Liver (tissue), 9 donors: Measurements from ENCODE around the gene TSPAN31. TPM values are rescaled to one million over a fixed set of nuclear protein-coding genes. Genes with fewer than 3 reads are reported as not detected.

Experiments
- DNase-seq: peaks from one replicate; pipeline ENCODE4 v3.0.0-alpha.2; 2017; ENCODE audit warnings: low spot score
- H3K27ac ChIP-seq, 2 donors: one replicate each; pipeline ENCODE4 v1.7.0; 2013; ENCODE audit warnings: inconsistent platforms in 2 of 2, low read length in 2 of 2, control low read depth in 1 of 2, low read depth in 1 of 2, mild to moderate bottlenecking in 1 of 2
- H3K27me3 ChIP-seq, 4 donors: one replicate each; pipeline versions ENCODE4 v1.6.1 to v1.7.0; 2013; ENCODE audit warnings: low read length in 3 of 4, inconsistent platforms in 1 of 4, mild to moderate bottlenecking in 1 of 4, moderate library complexity in 1 of 4; ENCODE audit not compliant: control insufficient read depth in 4 of 4, insufficient read depth in 4 of 4
- H3K36me3 ChIP-seq, 4 donors: one replicate each; pipeline versions ENCODE4 v1.6.1 to v1.7.0; 2013; ENCODE audit warnings: low read length in 3 of 4, mild to moderate bottlenecking in 3 of 4, low read depth in 1 of 4, moderate library complexity in 1 of 4; ENCODE audit not compliant: control insufficient read depth in 4 of 4, insufficient read depth in 3 of 4
- H3K4me1 ChIP-seq, 4 donors: one replicate each; pipeline versions ENCODE4 v1.6.1 to v1.7.0; 2013; ENCODE audit warnings: low read length in 3 of 4, mild to moderate bottlenecking in 3 of 4, moderate library complexity in 1 of 4; ENCODE audit not compliant: control insufficient read depth in 4 of 4, insufficient read depth in 4 of 4
- H3K4me3 ChIP-seq, 3 donors: one replicate each; pipeline versions ENCODE4 v1.6.1 to v1.7.0; 2013; ENCODE audit warnings: low read length in 3 of 3, control low read depth in 1 of 3, low read depth in 1 of 3, mild to moderate bottlenecking in 1 of 3
- H3K9ac ChIP-seq, 2 donors: one replicate each; pipeline ENCODE4 v1.7.0; 2013; ENCODE audit warnings: low read length in 2 of 2, mild to moderate bottlenecking in 2 of 2, moderate library complexity in 2 of 2, control low read depth in 1 of 2, low read depth in 1 of 2
- H3K9me3 ChIP-seq, 4 donors: one replicate each; pipeline versions ENCODE4 v1.6.1 to v1.7.0; 2013; ENCODE audit warnings: low read length in 3 of 4; ENCODE audit not compliant: control insufficient read depth in 4 of 4
- CTCF ChIP-seq: fragments of 150-350 bp; IDR thresholded peaks from 2 replicates; pipeline ENCODE4 v1.5.1; 2017; ENCODE audit warnings: improper control_type of control experiment, low read depth, low read length; ENCODE audit not compliant: missing input control
- EGR1 ChIP-seq, 2 donors: IDR thresholded peaks; 2 replicates each; pipeline ENCODE4 v1.6.1; 2016 to 2018; ENCODE audit warnings: antibody characterized with exemption in 2 of 2, low read depth in 2 of 2
- FOXA1 ChIP-seq: IDR thresholded peaks from 2 replicates; pipeline ENCODE4 v1.6.1; 2016; ENCODE audit warnings: antibody characterized with exemption
- GABPA ChIP-seq, 2 donors: IDR thresholded peaks in 1 of 2; conservative IDR thresholded peaks in 1 of 2; 2 replicates each; pipeline ENCODE4 v1.6.1; 2016; ENCODE audit warnings: antibody characterized with exemption in 2 of 2, mild to moderate bottlenecking in 1 of 2, moderate library complexity in 1 of 2
- HNF4A ChIP-seq, 2 donors: conservative IDR thresholded peaks; 2 replicates each; pipeline ENCODE4 v1.6.1; 2016; ENCODE audit warnings: antibody characterized with exemption in 2 of 2, mild to moderate bottlenecking in 2 of 2
- HNF4G ChIP-seq: IDR thresholded peaks from 2 replicates; pipeline ENCODE4 v1.6.1; 2016; ENCODE audit warnings: antibody characterized with exemption
- JUND ChIP-seq, 2 donors: IDR thresholded peaks; 2 replicates each; pipeline ENCODE4 v1.6.1; 2016; ENCODE audit warnings: antibody characterized with exemption in 2 of 2
- MAX ChIP-seq: IDR thresholded peaks from 2 replicates; pipeline ENCODE4 v1.6.1; 2016; ENCODE audit warnings: antibody characterized with exemption
- NR2F2 ChIP-seq: IDR thresholded peaks from 2 replicates; pipeline ENCODE4 v1.6.1; 2016; ENCODE audit warnings: antibody characterized with exemption
- RAD21 ChIP-seq, 2 donors: IDR thresholded peaks; 2 replicates each; pipeline ENCODE4 v1.6.1; 2016; ENCODE audit warnings: antibody characterized with exemption in 2 of 2, mild to moderate bottlenecking in 2 of 2
- SP1 ChIP-seq: IDR thresholded peaks from 2 replicates; pipeline ENCODE4 v1.6.1; 2018; ENCODE audit warnings: antibody characterized with exemption, mild to moderate bottlenecking
- TAF1 ChIP-seq: conservative IDR thresholded peaks from 2 replicates; pipeline ENCODE4 v1.6.1; 2016; ENCODE audit warnings: antibody characterized with exemption, mild to moderate bottlenecking
- YY1 ChIP-seq: IDR thresholded peaks from 2 replicates; pipeline ENCODE4 v1.6.1; 2016; ENCODE audit warnings: antibody characterized with exemption, mild to moderate bottlenecking
- ZBTB33 ChIP-seq: IDR thresholded peaks from 2 replicates; pipeline ENCODE4 v1.6.1; 2016; ENCODE audit warnings: antibody characterized with exemption
- WGBS: extraction: QIAGEN DNeasy Blood & Tissue Kit; methylation state at CpG from one replicate; pipeline ENCODE4 v1.1.7; 2013; 5-methylcytosine and 5-hydroxymethylcytosine counted together
- polyA plus RNA-seq, 2 donors: library from polyadenylated mRNA; stranded (reverse) in 1 of 2; unstranded in 1 of 2; fragments of 200-250 nt in 1 of 2; fragments of >200 nt in 1 of 2; fragmentation: Nextera tagmentation in 1 of 2; extraction: Ambion mirVana in 1 of 2; gene quantifications; one replicate each; pipeline versions ENCODE4 v1.2.1 to v1.2.3, GENCODE V29; 2013 to 2015
- total RNA-seq, 2 donors: library from RNA; depleted of rRNA; stranded (reverse); fragments of >200 nt; gene quantifications; one replicate each; pipeline ENCODE4 v1.2.3, GENCODE V29; 2014
- donor health status: healthy.
- donor health status: healthy.
- donor health status: healthy.
- donor health status: healthy.
- donor health status: healthy.

TSPAN31 gene
- total and polyA plus RNA-seq, 4 donors = 16.9 to 39.4 (median 24.6) TPM

GRCh38 chr12:57752668-57753000 is 7.8 kb downstream of the TSPAN31 start (continued):
- TF ChIP-seq YY1 (no peak), CTCF (no peak), HNF4G (no peak), FOXA1 (no peak), JUND (IDR thresholded peaks at IDR 0.05) (no peak), HNF4A (conservative IDR thresholded peaks at IDR 0.05) (no peak)

- no peak overlapping the region for H3K27ac ChIP-seq
- WGBS = 39% methylated on average over 1 of the region's 1 CpG
- TF ChIP-seq EGR1 (IDR thresholded peaks at IDR 0.05; ENCODE audit: low read depth in 2 of 2) (no peak), ZBTB33 (no peak), SP1 (no peak), GABPA (IDR thresholded peaks at IDR 0.05 in 1 of 2, conservative IDR thresholded peaks at IDR 0.05 in 1 of 2) (no peak), FOXA1 (no peak), TAF1 (no peak), HNF4A (conservative IDR thresholded peaks at IDR 0.05) (no peak), MAX (no peak), NR2F2 (no peak), CTCF (no peak), YY1 (no peak), HNF4G (no peak), RAD21 (IDR thresholded peaks at IDR 0.05) (no peak)
- no peaks in the 10 kb centered on the region for H3K9me3 ChIP-seq
- peaks cover 2 to 14% (median 6%) of the 10 kb centered on the region in 4 donors for H3K36me3 ChIP-seq
- no peak overlapping the region for H3K4me3 ChIP-seq
- H3K27me3 ChIP-seq = no peaks in the 10 kb centered on the region
- peaks cover 6 to 35% (median 27%) of the 10 kb centered on the region in 4 donors for H3K4me1 ChIP-seq
- DNase-seq = no peak
- H3K9ac ChIP-seq = no peak overlapping the region
Observed at GRCh38 chr12:57753756-57754337, 9.0 kb downstream of the TSPAN31 start.
